GM19438 (cell line): Measurements from ENCODE around the gene CAST.
"Not testable (repeated sequence)": the region's sequence is repeated elsewhere in the genome, so short reads cannot be mapped to it uniquely, and the experiment has no call there.

ENCODE experiments used
- ATAC-seq: cut with Tn5 transposase; IDR thresholded peaks from one replicate; pipeline ENCODE4 v1.9.1; 2021; ENCODE audit warnings: low read depth; ENCODE audit not compliant: unreplicated experiment

Gene CAST

GRCh38 chr5:96661855-96662724 lies at the start of gene CAST:
CAST (plus strand) TSS chr5:96662376; CDS start chr5:96662423, 47 bp downstream.
- ATAC-seq, result peak; percentile 68

DNA sequence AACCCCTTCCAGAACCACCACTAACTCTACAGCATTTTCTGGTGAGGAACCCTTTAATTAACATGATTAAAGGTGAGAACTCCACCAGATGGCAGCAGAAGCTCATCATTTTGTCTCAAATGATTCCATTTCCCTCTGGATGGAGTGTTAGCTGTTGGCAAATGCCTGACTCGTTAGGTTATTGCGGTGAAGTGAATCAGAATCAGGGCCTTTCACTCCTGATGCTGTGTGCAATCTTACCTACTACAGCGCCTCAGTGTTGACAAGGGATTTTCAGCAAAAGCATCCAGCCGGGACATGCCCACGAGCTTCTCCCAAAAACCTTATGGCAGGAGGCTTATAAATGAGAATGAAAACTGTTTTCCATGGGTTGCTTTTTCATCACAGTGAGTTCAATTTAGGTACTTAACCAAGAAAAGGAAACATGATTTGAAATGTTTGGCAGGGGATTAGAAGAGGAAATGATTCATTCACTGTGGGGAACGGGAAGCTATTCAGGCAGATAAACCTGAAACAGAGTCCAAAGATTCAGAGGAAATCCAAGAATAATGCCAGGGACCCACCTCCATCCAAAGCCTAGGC lies 48.0 kb upstream of the CAST start:
- no peak for ATAC-seq

DNA sequence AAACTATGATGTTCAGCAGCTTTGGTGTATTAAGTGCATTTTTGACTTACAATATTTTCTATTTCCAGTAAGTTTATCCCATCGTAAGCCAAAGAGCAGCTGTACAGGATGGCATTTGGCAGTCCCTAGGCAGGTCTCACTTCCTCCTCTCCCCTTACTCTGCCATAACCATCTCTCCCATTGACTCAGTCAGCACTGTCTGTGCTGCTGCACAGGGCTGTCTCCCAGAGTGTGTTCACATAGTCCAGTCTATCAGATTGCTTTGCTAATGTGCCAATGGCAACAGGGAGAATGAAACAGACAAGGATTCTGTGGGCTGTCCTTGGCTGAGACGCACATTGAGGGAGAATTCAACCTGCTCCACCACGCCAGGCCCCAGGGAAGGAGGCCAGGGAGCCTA lies 47.0 kb upstream of the CAST start:
- no peak for ATAC-seq

DNA sequence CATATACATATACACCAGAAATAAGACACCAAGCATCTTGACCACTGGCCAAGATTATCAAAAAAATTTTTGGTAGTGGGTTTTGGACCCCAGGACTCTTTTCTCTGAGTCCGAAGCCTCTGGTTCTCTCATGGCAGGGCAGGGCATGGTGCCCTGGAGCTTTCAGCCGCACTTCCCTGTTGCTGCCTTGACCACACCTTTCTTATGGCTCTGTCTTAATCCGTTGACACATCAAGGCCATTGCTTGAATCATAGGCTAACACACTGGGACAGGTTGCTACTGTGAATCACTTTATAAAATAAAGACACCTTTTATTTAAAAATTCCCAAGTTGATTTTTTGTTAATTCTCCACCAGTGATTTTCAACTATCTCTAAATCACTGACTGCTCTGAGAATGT lies 45.4 kb upstream of the CAST start:
- ATAC-seq, result no peak

- ATAC-seq, result not testable (repeated sequence)
These were observed 43.7 kb upstream of the CAST start for GRCh38 chr5:96618311-96619016.

DNA sequence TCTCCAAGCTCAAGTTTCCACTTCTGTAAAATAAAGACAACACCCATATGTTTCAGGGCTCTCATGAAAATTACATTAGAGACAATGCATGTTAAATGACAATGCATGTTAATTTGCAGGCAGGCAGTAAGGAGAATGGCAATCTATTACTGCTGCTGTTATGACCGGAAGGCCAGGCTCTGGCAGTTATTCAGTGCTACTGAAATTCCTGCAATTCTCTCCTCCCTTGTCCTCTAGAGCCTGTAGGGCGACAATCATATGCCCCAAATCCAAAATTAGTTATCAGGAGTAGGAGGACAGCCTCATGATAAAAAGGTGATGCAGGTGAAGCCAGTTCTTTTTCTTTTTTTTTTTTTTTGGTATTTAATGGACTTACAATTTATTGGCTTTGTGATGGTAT lies 42.2 kb upstream of the CAST start:
- no peak for ATAC-seq

GRCh38 chr5:96624596-96624995 lies 37.6 kb upstream of the CAST start:
- no peak for ATAC-seq

GRCh38 chr5:96625365-96625764 lies 36.8 kb upstream of the CAST start:
- no peak for ATAC-seq

- no peak for ATAC-seq
These were observed 35.2 kb upstream of the CAST start for GRCh38 chr5:96626956-96627355.

- ATAC-seq, result no peak
These were observed 34.3 kb upstream of the CAST start for GRCh38 chr5:96627792-96628398.

DNA sequence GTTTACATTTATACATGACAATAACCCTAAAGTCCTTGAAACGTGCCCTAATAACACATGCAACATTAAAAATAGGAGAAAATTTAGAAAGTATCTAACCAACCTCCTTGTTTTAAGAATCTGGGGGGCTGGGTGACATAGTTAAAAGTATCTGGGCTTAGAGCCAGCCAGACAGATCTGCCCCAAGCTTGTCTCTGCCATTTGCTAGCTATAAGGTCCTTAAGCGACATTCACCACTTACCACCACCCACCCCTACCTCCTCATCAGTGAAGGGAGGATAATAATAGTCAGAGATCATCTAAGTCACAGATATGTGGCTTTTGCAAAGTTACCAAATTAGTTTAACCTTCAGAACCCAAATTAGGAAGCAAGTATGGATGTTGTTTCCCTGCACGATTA lies 33.8 kb upstream of the CAST start:
- no peak for ATAC-seq

GRCh38 chr5:96629774-96630173 lies 32.4 kb upstream of the CAST start:
- ATAC-seq, result no peak

DNA sequence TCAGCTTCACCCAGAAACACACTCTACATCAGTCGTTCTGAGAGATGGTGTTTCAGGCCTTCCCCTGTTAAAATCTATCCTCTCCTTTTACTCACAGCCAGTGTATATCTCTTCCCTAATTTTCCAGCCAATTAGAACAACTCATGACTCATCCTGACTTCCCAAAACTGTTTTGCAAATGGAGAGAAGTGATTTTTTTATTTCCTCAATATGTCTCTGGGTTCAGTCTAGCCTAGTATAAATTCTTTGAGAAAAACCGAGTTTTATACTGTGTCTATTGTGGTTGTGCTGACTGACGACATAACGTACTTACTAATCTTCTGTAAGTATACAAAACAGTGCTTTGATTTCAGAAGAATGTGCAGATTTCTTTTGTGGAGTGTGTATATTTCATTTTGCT lies 28.4 kb upstream of the CAST start:
- no peak for ATAC-seq

DNA sequence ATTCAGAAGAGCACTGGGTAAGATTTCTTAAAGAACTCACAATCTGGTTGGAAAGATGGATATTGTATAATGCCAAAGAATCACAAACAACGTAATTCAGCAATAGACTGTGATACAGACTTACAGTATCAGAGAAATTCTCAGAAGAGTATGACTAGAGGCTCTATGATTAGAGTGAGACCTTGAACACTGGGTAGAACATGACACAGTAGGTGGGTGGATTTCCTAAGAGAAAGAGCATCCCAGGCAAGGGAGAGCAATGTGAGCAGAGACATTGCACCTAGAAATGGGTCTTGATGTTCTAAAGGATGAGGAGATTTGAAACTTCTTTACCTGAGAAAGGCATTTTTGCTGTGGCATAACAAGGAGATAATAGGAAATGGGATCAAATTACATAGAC lies 27.3 kb upstream of the CAST start:
- ATAC-seq, result no peak

DNA sequence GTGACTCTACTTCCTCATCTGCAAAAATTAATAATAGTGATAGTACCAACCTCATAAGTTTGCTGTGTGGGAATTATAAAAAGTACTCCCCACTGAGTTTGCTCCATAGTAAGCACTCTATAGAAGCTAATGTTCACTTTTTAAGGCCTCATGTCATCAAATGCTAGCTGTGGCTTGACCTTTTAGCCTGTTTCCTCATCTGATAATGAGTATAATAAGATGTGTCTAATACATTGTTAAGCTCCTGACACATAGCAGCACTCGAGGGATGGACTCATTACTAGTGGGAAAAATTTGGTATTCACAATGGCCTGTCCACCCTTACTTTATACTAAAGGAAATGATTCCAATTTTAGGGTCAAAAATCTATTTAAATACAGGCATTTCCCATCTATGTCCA lies 26.1 kb upstream of the CAST start:
- ATAC-seq, result no peak

DNA sequence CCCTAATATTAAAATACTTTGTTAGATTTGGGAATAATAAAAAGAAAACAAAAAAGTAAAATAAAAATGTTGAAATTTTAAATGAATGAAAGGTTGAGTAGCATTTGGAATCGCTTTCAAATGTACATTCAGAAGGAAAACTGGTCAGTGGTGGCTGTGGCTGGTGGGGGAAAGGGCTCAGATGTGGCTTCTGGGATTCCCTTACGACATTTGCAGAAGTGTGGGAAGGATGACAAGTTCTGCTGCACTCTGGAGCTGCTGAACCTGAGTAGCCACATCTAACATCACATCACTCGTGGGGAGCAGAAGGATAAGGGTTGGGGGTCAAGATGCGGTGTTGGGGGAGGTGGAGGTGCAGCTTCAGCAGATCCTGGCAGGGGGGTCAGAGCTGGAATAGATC lies 25.6 kb upstream of the CAST start:
- no peak for ATAC-seq

GRCh38 chr5:96637196-96637595 lies 25.0 kb upstream of the CAST start:
- no peak for ATAC-seq

GRCh38 chr5:96638561-96638960 lies 23.6 kb upstream of the CAST start:
- ATAC-seq, result no peak

GRCh38 chr5:96640696-96641095 lies 21.5 kb upstream of the CAST start:
- no peak for ATAC-seq

GRCh38 chr5:96641368-96642280 lies 20.6 kb upstream of the CAST start:
- ATAC-seq, result no peak
